Measurements from ENCODE around the gene JUN.

JUN gene

GRCh38 chr1:58755468-58755872 lies 28.4 kb downstream of the JUN start:
- DNase-seq: peak in 8 of 14 donors; percentile 2 to 82 (median 7)

DNA sequence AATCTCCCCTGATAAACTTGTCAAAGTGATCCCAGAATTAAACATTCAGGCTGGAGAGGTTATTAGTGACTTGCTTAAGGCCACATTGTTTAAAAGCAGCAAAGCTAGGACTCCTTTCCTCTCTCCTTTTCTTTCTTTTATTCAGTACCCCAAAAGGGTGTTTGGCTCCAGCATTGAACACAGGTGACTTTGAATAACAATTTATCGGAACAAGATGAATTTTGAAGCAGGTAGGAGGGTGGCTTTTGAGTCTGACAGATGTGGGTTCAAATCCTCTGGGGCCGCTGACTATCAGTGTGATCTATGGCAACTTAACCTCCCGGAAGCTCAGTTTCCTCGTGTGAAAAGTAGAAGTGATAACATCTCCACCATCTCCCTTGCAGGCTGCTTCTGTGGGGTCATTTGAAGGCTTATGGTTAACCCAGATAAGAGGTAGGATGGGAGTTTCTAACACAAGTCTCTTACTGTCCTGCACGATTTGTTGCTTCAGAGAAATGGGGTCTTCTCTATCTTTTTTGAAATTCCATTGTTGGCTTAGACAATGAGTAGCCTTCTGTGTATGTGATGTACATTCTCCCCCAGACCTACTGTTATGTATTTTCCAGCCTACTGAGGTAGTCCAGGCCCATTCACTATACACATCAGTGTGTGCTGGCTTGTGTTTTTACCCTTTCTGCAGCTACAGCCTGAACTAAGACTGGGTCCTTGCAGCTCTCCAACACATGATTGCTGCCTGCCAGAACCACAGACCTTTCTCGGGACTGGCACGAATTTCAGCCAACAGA lies 29.0 kb downstream of the JUN start:
- peak in 1 of 14 donors; percentile 8 for DNase-seq

- DNase-seq: no peak
Observed at GRCh38 chr1:58754073-58754613, 29.7 kb downstream of the JUN start.

GRCh38 chr1:58753431-58753866 lies 30.4 kb downstream of the JUN start:
- no peak for DNase-seq

DNA sequence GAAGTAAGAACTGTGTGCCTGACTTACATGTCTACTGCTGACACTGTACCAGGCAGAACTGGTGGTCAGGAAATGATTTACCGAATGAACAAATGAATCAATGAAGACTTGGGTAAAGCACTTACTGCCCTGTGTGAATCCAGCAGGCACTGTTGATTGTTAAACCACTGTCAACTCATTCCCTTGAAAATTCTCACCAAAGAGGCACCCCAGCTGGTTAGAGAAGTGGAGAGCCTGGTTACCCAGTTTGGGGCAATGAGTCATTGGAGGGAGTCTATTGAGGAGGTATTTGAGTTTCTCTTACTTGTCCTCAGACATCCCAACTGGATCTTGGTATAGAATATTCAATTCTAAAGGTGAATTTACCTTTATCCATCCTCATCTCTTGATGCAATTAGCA lies 34.2 kb downstream of the JUN start:
- no peak for DNase-seq

GRCh38 chr1:58748666-58749065 lies 35.2 kb downstream of the JUN start:
- no peak for DNase-seq

GRCh38 chr1:58746757-58747156 lies 37.1 kb downstream of the JUN start:
- DNase-seq: no peak

- DNase-seq: no peak
Observed at GRCh38 chr1:58746182-58746581, 37.7 kb downstream of the JUN start.

DNA sequence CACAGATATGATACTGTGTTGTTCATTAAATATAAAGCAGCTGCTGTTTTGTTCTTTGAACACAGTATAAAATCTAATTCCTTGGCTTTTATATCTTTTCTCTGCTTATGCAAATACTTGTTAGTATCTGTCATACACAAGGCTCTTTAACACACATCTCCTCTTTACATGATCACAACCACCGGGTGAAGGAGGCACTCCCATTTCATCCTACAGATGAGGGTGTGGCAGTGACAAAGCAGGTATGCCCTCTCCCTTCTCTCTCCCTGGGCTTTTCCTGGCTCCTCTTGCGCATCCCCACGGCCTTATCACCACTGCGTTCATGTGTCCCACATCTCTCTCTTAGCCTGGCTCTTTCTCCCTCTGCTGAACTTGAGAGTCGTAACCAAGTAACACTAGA lies 38.2 kb downstream of the JUN start:
- DNase-seq: no peak

DNA sequence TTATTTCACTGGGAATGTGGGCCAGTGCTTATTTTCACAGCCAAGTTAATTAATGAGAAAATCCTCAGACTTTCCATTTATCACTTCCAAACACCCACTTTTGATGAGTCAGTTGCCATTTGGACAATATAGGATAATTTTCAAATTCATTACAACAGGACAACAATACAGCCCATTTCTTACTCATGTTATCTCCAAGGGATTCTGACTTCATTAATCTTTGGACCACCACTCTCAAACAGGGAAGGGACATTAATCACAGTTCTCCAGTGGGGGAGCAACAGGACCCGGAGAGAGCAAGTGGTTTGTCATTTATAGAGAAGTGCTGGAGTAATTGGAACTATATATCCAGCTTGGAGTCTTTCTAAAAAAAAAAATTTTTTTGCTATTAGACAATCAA lies 38.7 kb downstream of the JUN start:
- DNase-seq: no peak

DNA sequence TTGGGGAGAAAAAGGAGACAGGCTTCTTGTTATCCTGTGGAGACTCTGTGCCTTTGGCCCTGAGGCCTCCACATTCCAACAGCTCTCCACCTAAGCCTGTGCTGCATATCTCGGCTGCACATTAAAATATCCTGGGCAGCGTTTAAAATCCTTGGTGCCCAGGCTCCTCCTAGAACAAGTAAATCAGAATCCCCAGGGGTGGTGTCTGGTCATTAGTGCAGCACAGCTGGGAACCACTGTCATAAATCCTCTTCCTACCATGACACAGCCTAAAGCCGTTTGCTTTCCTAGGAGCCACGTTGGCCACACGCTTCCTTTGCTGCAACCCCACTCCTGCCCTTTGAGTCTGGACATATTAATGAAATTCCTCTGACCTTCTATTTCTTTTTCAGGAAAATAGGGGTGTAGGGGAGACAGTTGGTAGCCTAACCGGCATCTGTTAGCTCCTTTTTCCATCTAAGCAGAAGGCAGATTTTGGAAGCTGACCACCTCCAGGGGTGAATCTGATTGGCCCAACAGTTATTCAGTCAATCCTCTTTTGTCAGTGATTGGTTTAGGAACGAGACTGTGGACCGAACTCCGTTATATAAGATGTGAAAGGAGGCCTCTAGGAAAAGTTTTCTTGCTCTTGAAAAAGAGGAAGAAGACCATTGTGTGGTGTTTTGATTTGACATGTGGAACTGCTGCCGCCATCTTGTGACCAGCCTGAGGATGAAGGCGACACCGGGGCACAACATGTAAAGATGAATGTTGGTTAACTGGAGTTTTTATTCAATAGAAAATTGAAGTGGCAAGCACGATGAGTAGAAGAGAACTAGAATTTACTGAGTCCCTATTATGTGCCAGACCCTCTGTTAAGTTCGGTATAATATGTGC lies 41.9 kb downstream of the JUN start:
- DNase-seq: no peak

- DNase-seq: peak in 1 of 14 donors; percentile 41
Observed at GRCh38 chr1:58739856-58740466, 43.9 kb downstream of the JUN start.

DNA sequence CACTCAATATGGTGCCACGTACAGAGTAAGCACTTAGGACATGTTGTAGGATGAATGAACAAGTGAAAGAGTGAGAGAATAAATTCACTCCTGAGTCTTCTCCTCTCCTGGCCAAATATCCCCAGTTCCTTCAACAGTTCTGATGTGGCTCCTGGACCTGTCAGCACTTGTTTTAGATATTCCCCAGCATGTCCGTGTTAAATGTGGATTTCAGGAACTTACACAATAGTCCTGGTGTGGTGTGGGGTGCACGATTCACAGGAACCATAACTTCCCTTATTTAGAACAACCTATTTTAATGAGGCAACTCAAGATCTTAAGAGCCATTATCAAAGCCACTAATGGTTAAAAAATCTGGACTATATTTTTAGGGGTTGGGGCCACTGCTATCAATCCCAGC lies 45.0 kb downstream of the JUN start:
- peak in 1 of 14 donors; percentile 2 for DNase-seq

DNA sequence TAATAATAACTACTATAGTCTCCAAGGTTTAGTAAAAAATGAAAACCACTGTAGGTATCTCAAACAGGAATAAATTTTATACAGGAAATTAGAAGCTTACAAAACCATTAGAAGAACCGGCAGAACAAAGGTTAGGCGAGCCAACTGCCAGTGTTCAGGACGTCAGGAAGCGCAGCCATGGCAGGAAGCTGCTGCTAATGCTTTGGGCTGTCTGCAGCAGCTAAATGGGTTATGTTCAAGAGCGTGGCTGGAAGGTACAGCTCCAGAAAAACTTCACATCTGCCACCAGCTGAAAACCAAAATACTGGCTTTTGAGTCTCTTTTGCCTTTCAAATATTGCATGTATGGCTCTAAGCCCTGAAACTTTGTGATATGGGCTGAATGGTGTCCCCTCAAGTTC lies 48.3 kb downstream of the JUN start:
- no peak for DNase-seq

- DNase-seq: no peak
Observed at GRCh38 chr1:58734630-58735029, 49.2 kb downstream of the JUN start.

GRCh38 chr1:58732087-58732775 lies 51.6 kb downstream of the JUN start:
- DNase-seq: no peak

Measured in C1 segment of cervical spinal cord (tissue), 14 donors.